Kidney (tissue), 14 donors: ENCODE data around the gene MRPL44. TPM values are rescaled to one million over a fixed set of nuclear protein-coding genes. Genes with fewer than 3 reads are reported as not detected.

Experiments
- DNase-seq, 5 donors: peaks; one replicate each; pipeline ENCODE4 v3.0.0-alpha.2; 2013 to 2020
- FAIRE-seq: peaks from 2 replicates; lab custom pipeline; 2012; peaks lifted over from hg19 to GRCh38; lab: Jason Lieb, UNC
- H3K27ac ChIP-seq, 2 donors: one replicate each; pipeline ENCODE4 v1.7.0; 2013; ENCODE audit warnings: low read depth in 2 of 2, low read length in 2 of 2, inconsistent platforms in 1 of 2
- H3K27me3 ChIP-seq: one replicate; pipeline ENCODE4 v1.7.1; 2013; ENCODE audit warnings: low read length, inconsistent platforms; ENCODE audit not compliant: control insufficient read depth, insufficient read depth
- H3K36me3 ChIP-seq, 3 donors: one replicate each; pipeline versions ENCODE4 v1.7.0 to v1.7.1; 2013; ENCODE audit warnings: low read length in 3 of 3, control low read depth in 1 of 3, inconsistent platforms in 1 of 3; ENCODE audit not compliant: insufficient read depth in 3 of 3, control insufficient read depth in 2 of 3
- H3K4me1 ChIP-seq, 3 donors: one replicate each; pipeline versions ENCODE4 v1.7.0 to v1.7.1; 2013; ENCODE audit warnings: low read length in 3 of 3, inconsistent platforms in 1 of 3, low read depth in 1 of 3; ENCODE audit not compliant: control insufficient read depth in 2 of 3, insufficient read depth in 2 of 3
- H3K4me3 ChIP-seq, 3 donors: one replicate each; pipeline versions ENCODE4 v1.7.0 to v1.8.1; 2013; ENCODE audit warnings: low read length in 3 of 3, control low read depth in 1 of 3, inconsistent platforms in 1 of 3
- H3K9ac ChIP-seq, 3 donors: one replicate each; pipeline versions ENCODE4 v1.7.0 to v1.7.1; 2013; ENCODE audit warnings: low read length in 3 of 3, control low read depth in 1 of 3, inconsistent platforms in 1 of 3
- H3K9me3 ChIP-seq, 3 donors: one replicate each; pipeline versions ENCODE4 v1.7.0 to v1.7.1; 2013; ENCODE audit warnings: low read length in 3 of 3, control low read depth in 1 of 3, inconsistent platforms in 1 of 3; ENCODE audit not compliant: control insufficient read depth in 2 of 3, insufficient read depth in 1 of 3
- CTCF ChIP-seq: IDR thresholded peaks from 3 replicates; pipeline ENCODE4 v1.5.1; 2012; ENCODE audit warnings: mild to moderate bottlenecking, moderate library complexity, borderline replicate concordance; ENCODE audit not compliant: insufficient read depth; ENCODE audit errors: extremely low read depth
- intact Hi-C: fragments of 100-400 bp; cut with DNase I; formaldehyde crosslinking; loops from one replicate; pipeline ENCODE4 v1.11.1; 2022
- polyA plus RNA-seq: library from polyadenylated mRNA; stranded (reverse); fragments of 350-450 nt; fragmentation: Illumina TruSeq; extraction: RNeasy Lipid Tissue Mini Kit (QIAGEN cat#74804); gene quantifications from one replicate; pipeline ENCODE4 v1.2.3, GENCODE V29; 2014; ENCODE audit warnings: low read depth, low replicate concordance; ENCODE audit not compliant: insufficient read depth
- total RNA-seq: library from RNA; stranded (reverse); fragmentation: NEBNext Ultra II Directional; extraction: Animal tissue kit (Norgen Biotek cat#: 25700); gene quantifications from one replicate; pipeline ENCODE4 v1.2.1, GENCODE V29; 2021
- donor health status: control.
- donor health status: control.
- donor health status: control.
- donor health status: control.
- donor health status: control.
- donor health status: DM: yes; HTN: yes; CAD: no.
- donor health status: Normal renal cell carcinoma (clear cell type).

The MRPL44 gene
- total and polyA plus RNA-seq, 2 donors from 2014 or later: 24.2 to 52.7 TPM

- no peaks in the 10 kb centered on the region for H3K9me3 ChIP-seq
- H3K4me1 ChIP-seq: no peaks in the 10 kb centered on the region
- no peak overlapping the region for H3K9ac ChIP-seq
- FAIRE-seq (no peak), DNase-seq (no peak)
- intact Hi-C loops: no loop called here
- H3K36me3 ChIP-seq: no peaks in the 10 kb centered on the region
- H3K4me3 ChIP-seq: no peak overlapping the region
- H3K27ac ChIP-seq: no peak overlapping the region
- no peaks in the 10 kb centered on the region for H3K27me3 ChIP-seq
- no peak for TF ChIP-seq CTCF
These were observed 52.5 kb downstream of the MRPL44 start for GRCh38 chr2:224009605-224010315.

GRCh38 chr2:224011837-224012236, 54.6 kb downstream of the MRPL44 start:
- H3K9ac ChIP-seq: no peak overlapping the region
- no peaks in the 10 kb centered on the region for H3K4me1 ChIP-seq
- H3K36me3 ChIP-seq: no peaks in the 10 kb centered on the region
- DNase-seq: no peak
- no peak for FAIRE-seq
- no peak overlapping the region for H3K27ac ChIP-seq
- no peak overlapping the region for H3K4me3 ChIP-seq
- no peaks in the 10 kb centered on the region for H3K9me3 ChIP-seq
- no peaks in the 10 kb centered on the region for H3K27me3 ChIP-seq
- TF ChIP-seq CTCF: no peak
- intact Hi-C loops: no loop called here

- no peak for FAIRE-seq
- no peak for DNase-seq
- intact Hi-C loops: no loop called here
- H3K36me3 ChIP-seq: no peaks in the 10 kb centered on the region
- H3K9ac ChIP-seq: no peak overlapping the region
- H3K27ac ChIP-seq: no peak overlapping the region
- H3K4me3 ChIP-seq: no peak overlapping the region
- H3K27me3 ChIP-seq: no peaks in the 10 kb centered on the region
- no peaks in the 10 kb centered on the region for H3K4me1 ChIP-seq
- no peaks in the 10 kb centered on the region for H3K9me3 ChIP-seq
- TF ChIP-seq CTCF: no peak
These were observed 57.1 kb downstream of the MRPL44 start for GRCh38 chr2:224014336-224014735.
